Esophagus squamous epithelium (tissue), 5 donors: ENCODE data around the gene STAG3. TPM values are rescaled to one million over a fixed set of nuclear protein-coding genes. Genes with fewer than 3 reads are reported as not detected.
"Not testable (repeated sequence)": the region's sequence is repeated elsewhere in the genome, so short reads cannot be mapped to it uniquely, and the experiment has no call there.

ENCODE experiments used
- DNase-seq: peaks from one replicate; lab custom pipeline; 2025; lab: John Stamatoyannopoulos, UW
- H3K27ac ChIP-seq, 4 donors: fragments of 200-600 bp; sonication (generic); one replicate each; pipeline ENCODE4 v1.5.1; 2016 to 2019; ENCODE audit warnings: mild to moderate bottlenecking in 1 of 4
- H3K27me3 ChIP-seq, 4 donors: fragments of 200-600 bp; sonication (generic); 1 replicate in 3 of 4; 2 replicates in 1 of 4; pipeline versions ENCODE4 v1.5.1 to v1.6.0; 2017 to 2021; ENCODE audit warnings: antibody characterized with exemption in 1 of 4
- H3K36me3 ChIP-seq, 3 donors: fragments of 200-600 bp; sonication (generic); one replicate each; pipeline ENCODE4 v1.5.1; 2016 to 2019
- H3K4me1 ChIP-seq, 3 donors: fragments of 200-600 bp; sonication (generic); one replicate each; pipeline ENCODE4 v1.5.1; 2017 to 2019
- H3K4me3 ChIP-seq, 4 donors: fragments of 200-600 bp; sonication (generic); 1 replicate in 3 of 4; 2 replicates in 1 of 4; pipeline ENCODE4 v1.5.1; 2016 to 2019; ENCODE audit warnings: mild to moderate bottlenecking in 2 of 4, moderate library complexity in 1 of 4
- H3K9me3 ChIP-seq, 3 donors: fragments of 200-600 bp; sonication (generic); one replicate each; pipeline ENCODE4 v1.5.1; 2016 to 2019
- POLR2A ChIP-seq, 4 donors: fragments of 450-650 bp; IDR thresholded peaks; one replicate each; pipeline ENCODE4 v1.6.1; 2017; ENCODE audit warnings: antibody characterized with exemption in 4 of 4, mild to moderate bottlenecking in 4 of 4, moderate library complexity in 3 of 4
- WGBS, 2 donors: methylation state at CpG; one replicate each; pipeline ENCODE4 v1.1.5; 2018; 5-methylcytosine and 5-hydroxymethylcytosine counted together
- intact Hi-C: fragments of 100-400 bp; cut with DNase I; formaldehyde crosslinking; loops from one replicate; pipeline ENCODE4 v1.15.0; 2022
- total RNA-seq, 4 donors: library from RNA; depleted of rRNA; stranded (reverse); fragments of >200 nt; gene quantifications; one replicate each; pipeline ENCODE4 v1.1.0, GENCODE V29; 2016
- TF ChIP-seq, protein P1 (sequence below), 6 experiments: fragments of 450-650 bp in 4 of 6; fragments of 200-600 bp in 2 of 6; sonication (generic) in 2 of 6; IDR thresholded peaks; one replicate each; pipeline ENCODE4 v1.5.1; 2016 to 2019; ENCODE audit warnings: antibody characterized with exemption in 6 of 6, mild to moderate bottlenecking in 4 of 6, moderate library complexity in 4 of 6
- donor health status: DM: yes; HTN: yes; CAD: no.

STAG3 gene
- total RNA-seq, 4 donors from 2014 or later = 0.40 to 0.95 TPM; not detected in 2

GRCh38 chr7:100221767-100222444 lies 44.2 kb downstream of the STAG3 start:
- Histone ChIP-seq H3K27me3 (no peaks in the 10 kb centered on the region), H3K27ac (peak overlapping the region in 3 of 4 donors; percentile 34 to 79 (median 67)), H3K4me3 (peak overlapping the region in 1 of 4 donors; percentile 30), H3K9me3 (no peaks in the 10 kb centered on the region), H3K4me1 (peaks cover 0 to 2% (median 0%) of the 10 kb centered on the region in 3 donors), H3K36me3 (peaks cover 0 to 43% (median 0%) of the 10 kb centered on the region in 3 donors)
- TF ChIP-seq POLR2A (IDR thresholded peaks at IDR 0.05) = no peak
- TF ChIP-seq, protein P1, sequence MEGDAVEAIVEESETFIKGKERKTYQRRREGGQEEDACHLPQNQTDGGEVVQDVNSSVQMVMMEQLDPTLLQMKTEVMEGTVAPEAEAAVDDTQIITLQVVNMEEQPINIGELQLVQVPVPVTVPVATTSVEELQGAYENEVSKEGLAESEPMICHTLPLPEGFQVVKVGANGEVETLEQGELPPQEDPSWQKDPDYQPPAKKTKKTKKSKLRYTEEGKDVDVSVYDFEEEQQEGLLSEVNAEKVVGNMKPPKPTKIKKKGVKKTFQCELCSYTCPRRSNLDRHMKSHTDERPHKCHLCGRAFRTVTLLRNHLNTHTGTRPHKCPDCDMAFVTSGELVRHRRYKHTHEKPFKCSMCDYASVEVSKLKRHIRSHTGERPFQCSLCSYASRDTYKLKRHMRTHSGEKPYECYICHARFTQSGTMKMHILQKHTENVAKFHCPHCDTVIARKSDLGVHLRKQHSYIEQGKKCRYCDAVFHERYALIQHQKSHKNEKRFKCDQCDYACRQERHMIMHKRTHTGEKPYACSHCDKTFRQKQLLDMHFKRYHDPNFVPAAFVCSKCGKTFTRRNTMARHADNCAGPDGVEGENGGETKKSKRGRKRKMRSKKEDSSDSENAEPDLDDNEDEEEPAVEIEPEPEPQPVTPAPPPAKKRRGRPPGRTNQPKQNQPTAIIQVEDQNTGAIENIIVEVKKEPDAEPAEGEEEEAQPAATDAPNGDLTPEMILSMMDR (IDR thresholded peaks at IDR 0.05) = no peak
- no peak for DNase-seq
- WGBS, 2 donors = 86 to 100% methylated on average over 5 to 11 of the region's 14 CpGs
- intact Hi-C loops = no loop called here

DNA sequence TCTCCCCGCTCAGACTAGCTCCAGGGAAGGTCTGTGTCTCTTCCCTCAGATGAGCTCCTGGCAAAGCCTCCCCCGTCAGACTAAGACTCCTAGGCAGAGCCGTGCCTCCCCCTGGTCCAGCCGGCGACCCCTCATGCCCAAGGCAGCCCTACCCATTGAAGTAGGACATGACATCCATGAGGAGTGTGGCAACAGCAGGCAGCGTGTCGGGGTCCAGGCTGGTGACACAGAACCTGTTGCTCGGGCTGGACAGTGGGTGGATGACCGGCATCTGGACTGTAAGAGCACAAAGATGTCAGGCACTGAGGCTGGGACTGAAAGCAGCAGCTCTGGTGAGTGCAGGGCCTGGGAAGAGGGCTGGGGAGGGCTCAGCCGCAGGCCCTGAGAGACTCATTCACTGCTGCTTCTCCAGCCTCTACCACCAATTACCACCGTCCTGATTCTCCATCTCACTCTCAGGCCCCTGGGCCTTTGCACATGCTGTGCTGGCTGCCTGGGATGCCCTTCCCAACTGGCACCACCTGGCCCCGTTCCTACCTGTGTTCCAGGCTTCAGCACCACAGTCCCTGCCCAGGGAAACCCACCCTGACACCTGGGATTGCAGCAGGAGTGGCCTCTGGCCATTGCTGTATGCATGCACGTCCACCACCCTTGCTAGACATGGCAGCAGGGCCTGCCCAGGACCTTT lies 44.9 kb downstream of the STAG3 start:
- Histone ChIP-seq H3K27ac (no peak overlapping the region), H3K4me3 (no peak overlapping the region), H3K9me3 (no peaks in the 10 kb centered on the region), H3K36me3 (peaks cover 0 to 43% (median 0%) of the 10 kb centered on the region in 3 donors), H3K4me1 (peaks cover 0 to 4% (median 0%) of the 10 kb centered on the region in 3 donors), H3K27me3 (no peaks in the 10 kb centered on the region)
- TF ChIP-seq, protein P1 (IDR thresholded peaks at IDR 0.05) = no peak
- TF ChIP-seq POLR2A (IDR thresholded peaks at IDR 0.05) = no peak
- no peak for DNase-seq
- WGBS, 2 donors = 82 to 84% methylated on average over 3 of the region's 13 CpGs
- intact Hi-C loops = no loop called here

DNA sequence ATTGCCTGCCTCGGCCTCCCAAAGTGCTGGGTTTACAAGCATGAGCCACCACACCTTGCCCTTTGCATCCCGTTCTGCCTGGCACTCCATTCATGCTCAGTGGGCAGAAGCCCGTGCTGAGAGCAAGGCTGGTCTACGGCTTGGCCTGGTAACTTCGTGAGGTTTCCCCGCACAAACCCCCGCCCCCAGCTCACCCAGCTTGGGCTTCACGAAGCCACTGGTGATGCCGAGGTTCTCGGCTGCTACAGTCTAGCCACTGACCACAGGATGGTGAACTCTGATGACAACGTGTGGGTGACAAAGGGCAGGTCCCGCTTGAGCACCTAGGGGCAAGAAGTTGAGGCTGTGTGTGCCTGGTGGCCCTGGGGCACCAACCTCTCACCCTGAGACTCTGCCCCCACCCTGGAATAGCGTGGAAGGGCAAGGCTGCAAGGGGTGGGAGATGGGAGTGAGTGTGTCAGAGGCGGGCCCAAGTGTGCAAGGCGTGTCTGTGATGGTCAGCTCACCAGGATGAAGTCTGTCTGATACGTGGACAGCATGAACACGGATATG lies 45.7 kb downstream of the STAG3 start:
- H3K27me3 ChIP-seq, DNase-seq, H3K4me1 ChIP-seq, H3K4me3 ChIP-seq, H3K27ac ChIP-seq, intact Hi-C loops, H3K9me3 ChIP-seq: not testable (repeated sequence)
- peaks cover 0 to 43% (median 0%) of the 10 kb centered on the region in 3 donors for H3K36me3 ChIP-seq
- 92% methylated on average over 2 to 5 of the region's 17 CpGs for WGBS, 2 donors

DNA sequence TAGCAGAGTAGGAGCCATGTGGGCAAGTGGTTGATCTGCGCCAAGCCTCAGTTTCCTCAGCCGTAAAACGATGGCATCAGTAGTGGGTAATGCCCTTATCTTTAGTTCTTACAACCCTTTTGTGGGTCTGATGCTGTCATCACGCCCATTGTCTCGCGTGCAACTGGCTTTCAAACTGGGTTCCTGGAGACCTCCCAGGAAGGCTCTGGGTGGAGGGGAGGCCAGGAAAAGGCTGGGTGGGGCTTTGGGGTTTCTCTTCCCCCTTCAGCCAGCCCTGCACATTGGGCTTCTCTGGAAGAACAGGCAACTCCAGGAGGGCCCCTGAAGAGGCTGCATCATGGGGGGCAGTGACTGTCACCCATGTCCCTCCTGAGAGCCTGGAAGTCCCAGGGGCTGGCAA lies 47.2 kb downstream of the STAG3 start:
- H3K4me1 ChIP-seq = not testable (repeated sequence)

DNA sequence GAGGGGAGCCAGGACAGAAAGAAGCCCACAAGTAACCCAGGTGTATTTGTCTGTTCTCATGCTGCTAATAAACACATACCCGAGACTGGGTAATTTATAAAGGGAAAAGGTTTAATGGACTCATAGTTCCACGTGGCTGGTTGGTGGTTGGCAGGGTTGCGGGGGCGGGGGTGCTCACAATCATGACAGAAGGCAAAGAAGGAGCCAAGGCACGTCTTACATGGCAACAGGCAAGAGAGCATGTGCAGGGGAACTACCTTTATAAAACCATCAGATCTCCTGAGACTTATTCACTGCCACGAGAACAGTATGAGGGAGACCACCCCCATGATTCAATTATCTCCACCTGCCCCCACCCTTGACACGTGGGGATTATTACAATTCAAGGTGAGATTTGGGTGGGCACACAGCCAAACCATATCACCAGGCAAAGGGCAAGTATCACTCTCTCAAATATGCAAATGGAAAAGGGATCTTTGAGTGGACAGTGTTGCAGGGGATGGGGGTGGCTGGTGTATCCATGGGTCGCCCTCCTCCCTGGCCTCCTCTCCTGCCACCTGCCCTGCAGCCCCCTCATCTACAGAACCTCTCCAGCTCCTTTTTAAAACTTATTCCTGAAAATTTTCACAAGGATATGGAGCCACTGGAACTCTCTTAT lies 57.1 kb downstream of the STAG3 start:
- not testable (repeated sequence) for H3K27me3 ChIP-seq, H3K9me3 ChIP-seq, H3K27ac ChIP-seq, H3K4me1 ChIP-seq, H3K4me3 ChIP-seq, DNase-seq
- WGBS, 2 donors = 70 to 77% methylated on average over 7 to 8 of the region's 8 CpGs
- intact Hi-C loops = loop anchor here (10.0 kb wide), 1 partner anchor 120 kb away; the partner anchor contains the start of gene PILRB
- peaks cover 0 to 19% (median 0%) of the 10 kb centered on the region in 3 donors for H3K36me3 ChIP-seq

More for the DNA sequence above, 47.2 kb downstream of the STAG3 start:
- intact Hi-C loops, H3K27me3 ChIP-seq, H3K4me3 ChIP-seq, H3K9me3 ChIP-seq, DNase-seq, H3K27ac ChIP-seq: not testable (repeated sequence)
- H3K36me3 ChIP-seq = peaks cover 0 to 43% (median 0%) of the 10 kb centered on the region in 3 donors
- WGBS, 2 donors = 76 to 88% methylated on average over 4 to 5 of the region's 6 CpGs

DNA sequence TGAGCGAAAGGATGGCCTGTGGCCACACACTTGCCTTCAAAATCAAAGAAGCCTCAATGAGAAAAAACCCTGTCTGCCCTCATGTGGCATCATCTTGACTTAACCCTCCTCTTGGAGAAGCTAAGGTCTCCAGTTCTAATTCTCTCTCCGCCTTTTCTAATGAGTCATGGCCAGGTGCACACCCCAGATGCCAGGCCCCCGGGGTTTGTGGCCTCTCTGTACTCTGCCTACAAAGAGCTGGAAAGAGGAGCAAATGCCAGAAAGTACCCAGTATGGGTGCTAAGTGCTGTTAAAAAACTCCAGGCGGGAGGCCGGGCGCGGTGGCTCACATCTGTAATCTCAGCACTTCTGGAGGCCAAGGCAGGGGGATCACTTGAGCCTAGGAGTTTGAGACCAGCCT lies 62.3 kb downstream of the STAG3 start:
- DNase-seq, H3K27ac ChIP-seq, H3K27me3 ChIP-seq, H3K4me3 ChIP-seq, H3K36me3 ChIP-seq, H3K9me3 ChIP-seq: not testable (repeated sequence)
- H3K4me1 ChIP-seq = peaks cover 0 to 13% (median 6%) of the 10 kb centered on the region in 3 donors
- intact Hi-C loops = loop anchor here (10.0 kb wide), 1 partner anchor 115 kb away; the partner anchor contains the start of gene PILRB
- 64 to 79% methylated on average over 5 to 6 of the region's 7 CpGs for WGBS, 2 donors

- intact Hi-C loops, H3K36me3 ChIP-seq, H3K27me3 ChIP-seq, DNase-seq, H3K9me3 ChIP-seq, H3K27ac ChIP-seq, H3K4me3 ChIP-seq: not testable (repeated sequence)
- H3K4me1 ChIP-seq = peaks cover 0 to 29% (median 11%) of the 10 kb centered on the region in 3 donors
- 13 to 38% methylated on average over 3 to 9 of the region's 12 CpGs for WGBS, 2 donors
Measured at GRCh38 chr7:100243385-100243784, 65.7 kb downstream of the STAG3 start.

GRCh38 chr7:100244988-100245605 lies 67.4 kb downstream of the STAG3 start:
- H3K27ac ChIP-seq, H3K4me3 ChIP-seq, H3K36me3 ChIP-seq, DNase-seq, H3K9me3 ChIP-seq, intact Hi-C loops, H3K27me3 ChIP-seq: not testable (repeated sequence)
- 72 to 77% methylated on average over 7 of the region's 9 CpGs for WGBS, 2 donors
- H3K4me1 ChIP-seq = peaks cover 0 to 25% (median 11%) of the 10 kb centered on the region in 3 donors

- H3K27me3 ChIP-seq, intact Hi-C loops, DNase-seq, H3K4me3 ChIP-seq, H3K36me3 ChIP-seq, H3K27ac ChIP-seq, H3K9me3 ChIP-seq: not testable (repeated sequence)
- H3K4me1 ChIP-seq = peaks cover 0 to 23% (median 11%) of the 10 kb centered on the region in 3 donors
- 80 to 87% methylated on average over 14 to 15 of the region's 15 CpGs for WGBS, 2 donors
Measured at GRCh38 chr7:100246121-100246864, 68.6 kb downstream of the STAG3 start.
